Measurements from ENCODE around the gene IL25.

IL25 gene

GRCh38 chr14:23358553-23359166, 13.9 kb upstream of the IL25 start:
- Histone ChIP-seq H4K20me1 (no peaks in the 10 kb centered on the region), H3K4me2 (no peak overlapping the region), H3K9ac (no peak overlapping the region), H3K4me1 (peaks cover 0 to 12% (median 0%) of the 10 kb centered on the region in 10 experiments; a peak in 4 of 20 replicates), H3K4me3 (no peak overlapping the region), H3K27ac (no peak overlapping the region), H3K36me3 (no peaks in the 10 kb centered on the region), H3K27me3 (peaks cover 0 to 3% (median 0%) of the 10 kb centered on the region in 11 experiments; a peak in 1 of 22 replicates), H3K9me3 (replicated peaks in 1 of 11) (no peaks in the 10 kb centered on the region)
- no peak for TF ChIP-seq Cebpa-rat (IDR thresholded peaks at IDR 0.05)

DNA sequence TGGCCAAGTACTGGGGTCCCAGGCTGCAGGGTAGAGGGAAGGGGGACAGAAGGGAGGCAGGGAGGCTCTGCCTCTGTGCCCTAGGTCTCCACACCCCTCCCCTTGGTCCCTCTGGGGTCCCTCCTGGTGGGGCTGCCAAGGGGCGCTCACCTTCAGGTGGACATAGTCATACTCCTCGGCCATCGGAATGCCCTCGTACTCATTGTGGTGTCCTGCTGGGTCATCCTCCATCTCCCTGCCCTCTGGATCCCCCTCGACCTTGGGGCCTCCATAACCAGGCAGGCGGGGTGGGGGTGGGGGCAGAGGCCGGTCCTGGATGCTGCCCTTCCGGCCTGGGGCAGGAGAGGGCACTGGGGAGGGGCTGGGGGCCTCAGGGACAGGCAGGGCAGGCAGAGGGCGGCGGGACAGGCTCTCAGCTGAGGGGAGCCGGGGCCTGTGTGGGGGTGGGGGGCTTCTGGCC, 13.4 kb upstream of the IL25 start:
- H3K4me2 ChIP-seq = no peak overlapping the region
- no peak overlapping the region for H3K9ac ChIP-seq
- no peak for TF ChIP-seq Cebpa-rat (IDR thresholded peaks at IDR 0.05)
- H3K4me1 ChIP-seq = peaks cover 0 to 12% (median 0%) of the 10 kb centered on the region in 10 experiments; a peak in 4 of 20 replicates
- H3K4me3 ChIP-seq = no peak overlapping the region
- H3K9me3 ChIP-seq (replicated peaks in 1 of 11) = no peaks in the 10 kb centered on the region
- no peaks in the 10 kb centered on the region for H4K20me1 ChIP-seq
- H3K27ac ChIP-seq = no peak overlapping the region
- H3K27me3 ChIP-seq = peaks cover under 1 to 8% (median 3%) of the 10 kb centered on the region in 11 experiments; a peak in 13 of 22 replicates
- H3K36me3 ChIP-seq = no peaks in the 10 kb centered on the region

DNA sequence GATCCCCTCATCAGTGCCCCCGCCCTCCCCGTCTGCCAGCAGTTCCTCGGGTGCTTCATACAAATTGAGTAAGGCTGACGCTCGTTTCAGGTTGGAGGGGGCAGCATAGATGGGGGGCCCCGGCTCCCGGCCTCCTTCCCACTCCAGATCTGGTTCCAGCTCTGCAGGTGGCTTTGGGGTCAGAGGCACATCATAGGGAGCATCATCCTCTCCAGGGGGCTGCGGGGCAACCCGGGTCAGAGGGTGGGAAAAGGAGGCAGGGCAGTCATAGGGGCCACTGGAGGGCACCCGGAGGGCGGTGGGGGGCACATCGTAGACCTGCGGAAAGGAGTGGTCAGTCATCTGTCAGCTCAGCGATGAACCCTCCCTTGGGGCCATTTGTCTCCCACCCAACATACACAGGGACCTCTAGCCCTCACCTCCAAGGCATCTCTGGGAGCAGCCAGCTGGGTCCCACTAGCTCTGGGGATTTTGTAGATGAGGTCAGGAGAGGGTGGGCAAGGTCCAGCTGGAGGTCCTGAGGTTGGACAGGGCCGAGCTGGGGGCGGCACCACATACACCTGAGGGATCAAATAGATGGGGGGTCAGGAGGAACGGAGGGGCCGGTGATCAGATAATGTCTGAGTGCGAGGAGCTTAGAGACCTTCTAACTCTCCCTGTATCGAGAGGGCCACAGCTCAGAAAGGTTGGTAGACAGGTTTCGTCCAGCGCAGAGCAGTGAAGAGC, 12.7 kb upstream of the IL25 start:
- Histone ChIP-seq H3K27me3 (peaks cover 5 to 15% (median 10%) of the 10 kb centered on the region in 11 experiments; a peak in 20 of 22 replicates), H3K4me2 (no peak overlapping the region), H3K9me3 (replicated peaks in 1 of 11) (peaks cover 0 to 1% (median 0%) of the 10 kb centered on the region in 11 experiments; a peak in 3 of 22 replicates), H3K9ac (no peak overlapping the region), H3K4me3 (no peak overlapping the region), H3K4me1 (peaks cover 0 to 12% (median 0%) of the 10 kb centered on the region in 10 experiments; a peak in 4 of 20 replicates), H3K36me3 (no peaks in the 10 kb centered on the region), H3K27ac (no peak overlapping the region), H4K20me1 (no peaks in the 10 kb centered on the region)
- no peak for TF ChIP-seq Cebpa-rat (IDR thresholded peaks at IDR 0.05)

- no peak overlapping the region for H3K4me3 ChIP-seq
- no peak overlapping the region for H3K27ac ChIP-seq
- H3K4me2 ChIP-seq = no peak overlapping the region
- peaks cover 0 to 7% (median 4%) of the 10 kb centered on the region in 11 experiments; a peak in 8 of 22 replicates for H3K9me3 ChIP-seq (replicated peaks in 1 of 11)
- H3K9ac ChIP-seq = no peak overlapping the region
- TF ChIP-seq Cebpa-rat (IDR thresholded peaks at IDR 0.05) = no peak
- peaks cover 6 to 21% (median 16%) of the 10 kb centered on the region in 11 experiments; a peak in 20 of 22 replicates for H3K27me3 ChIP-seq
- H4K20me1 ChIP-seq = no peaks in the 10 kb centered on the region
- H3K4me1 ChIP-seq = peaks cover 0 to 12% (median 0%) of the 10 kb centered on the region in 10 experiments; a peak in 4 of 20 replicates
- H3K36me3 ChIP-seq = no peaks in the 10 kb centered on the region
Measured at GRCh38 chr14:23360496-23360895, 12.1 kb upstream of the IL25 start.

GRCh38 chr14:23361320-23361719, 11.3 kb upstream of the IL25 start:
- no peaks in the 10 kb centered on the region for H4K20me1 ChIP-seq
- H3K36me3 ChIP-seq = no peaks in the 10 kb centered on the region
- no peak overlapping the region for H3K9ac ChIP-seq
- no peak overlapping the region for H3K4me3 ChIP-seq
- peaks cover 6 to 27% (median 21%) of the 10 kb centered on the region in 11 experiments; a peak in 20 of 22 replicates for H3K27me3 ChIP-seq
- no peak for TF ChIP-seq Cebpa-rat (IDR thresholded peaks at IDR 0.05)
- H3K4me2 ChIP-seq = no peak overlapping the region
- no peak overlapping the region for H3K27ac ChIP-seq
- H3K4me1 ChIP-seq = peaks cover 0 to 12% (median 0%) of the 10 kb centered on the region in 10 experiments; a peak in 4 of 20 replicates
- H3K9me3 ChIP-seq (replicated peaks in 1 of 11) = peaks cover 0 to 12% (median 7%) of the 10 kb centered on the region in 11 experiments; a peak in 8 of 22 replicates

DNA sequence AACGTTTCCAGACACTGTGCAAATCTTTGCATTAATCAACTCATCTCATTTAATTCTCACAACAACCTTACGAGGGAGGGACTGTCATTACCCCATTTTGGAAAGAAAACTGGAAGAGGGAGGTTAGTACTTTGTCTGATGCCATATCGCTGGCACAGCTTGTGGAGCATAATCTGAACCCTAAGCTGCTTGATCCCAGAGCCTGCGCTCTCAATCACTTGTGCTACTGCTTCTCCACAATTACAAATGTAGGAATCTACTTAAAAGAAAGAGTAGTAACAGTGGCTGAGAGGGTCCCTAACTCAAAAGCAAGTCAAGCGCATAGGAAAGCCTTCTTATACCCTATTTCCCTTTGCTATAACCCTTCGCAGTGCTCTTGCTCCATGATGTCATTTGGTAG, 10.8 kb upstream of the IL25 start:
- Histone ChIP-seq H3K36me3 (no peaks in the 10 kb centered on the region), H3K9ac (no peak overlapping the region), H3K4me3 (no peak overlapping the region), H3K4me2 (no peak overlapping the region), H4K20me1 (no peaks in the 10 kb centered on the region), H3K9me3 (replicated peaks in 1 of 11) (peaks cover 0 to 12% (median 7%) of the 10 kb centered on the region in 11 experiments; a peak in 8 of 22 replicates), H3K27me3 (peaks cover 6 to 27% (median 21%) of the 10 kb centered on the region in 11 experiments; a peak in 20 of 22 replicates), H3K27ac (no peak overlapping the region), H3K4me1 (peaks cover 0 to 12% (median 0%) of the 10 kb centered on the region in 10 experiments; a peak in 4 of 20 replicates)
- no peak for TF ChIP-seq Cebpa-rat (IDR thresholded peaks at IDR 0.05)

DNA sequence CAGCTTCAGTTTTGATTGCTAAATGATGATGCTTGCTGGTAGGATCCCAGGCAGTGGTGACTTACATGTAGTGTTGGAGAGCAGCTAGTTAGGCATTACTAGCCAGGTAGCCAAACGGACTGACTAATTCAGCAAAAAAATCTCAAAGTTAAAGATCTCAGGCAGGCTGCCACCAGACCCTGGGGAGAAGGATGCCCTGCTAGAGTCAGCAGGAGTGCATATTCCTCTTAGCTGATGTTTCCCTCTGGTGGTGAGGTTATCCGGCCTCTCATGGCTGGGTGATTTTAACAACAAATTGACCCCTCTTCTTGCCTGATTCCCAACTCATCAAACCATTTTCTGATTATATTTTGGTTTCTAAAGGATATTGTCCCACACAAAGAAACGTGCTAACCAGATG, 10.4 kb upstream of the IL25 start:
- no peaks in the 10 kb centered on the region for H4K20me1 ChIP-seq
- no peak overlapping the region for H3K9ac ChIP-seq
- no peak overlapping the region for H3K4me3 ChIP-seq
- peaks cover 0 to 12% (median 0%) of the 10 kb centered on the region in 10 experiments; a peak in 4 of 20 replicates for H3K4me1 ChIP-seq
- H3K4me2 ChIP-seq = no peak overlapping the region
- no peaks in the 10 kb centered on the region for H3K36me3 ChIP-seq
- peaks cover 0 to 12% (median 7%) of the 10 kb centered on the region in 11 experiments; a peak in 8 of 22 replicates for H3K9me3 ChIP-seq (replicated peaks in 1 of 11)
- no peak overlapping the region for H3K27ac ChIP-seq
- H3K27me3 ChIP-seq = peaks cover 6 to 27% (median 21%) of the 10 kb centered on the region in 11 experiments; a peak in 20 of 22 replicates
- no peak for TF ChIP-seq Cebpa-rat (IDR thresholded peaks at IDR 0.05)

DNA sequence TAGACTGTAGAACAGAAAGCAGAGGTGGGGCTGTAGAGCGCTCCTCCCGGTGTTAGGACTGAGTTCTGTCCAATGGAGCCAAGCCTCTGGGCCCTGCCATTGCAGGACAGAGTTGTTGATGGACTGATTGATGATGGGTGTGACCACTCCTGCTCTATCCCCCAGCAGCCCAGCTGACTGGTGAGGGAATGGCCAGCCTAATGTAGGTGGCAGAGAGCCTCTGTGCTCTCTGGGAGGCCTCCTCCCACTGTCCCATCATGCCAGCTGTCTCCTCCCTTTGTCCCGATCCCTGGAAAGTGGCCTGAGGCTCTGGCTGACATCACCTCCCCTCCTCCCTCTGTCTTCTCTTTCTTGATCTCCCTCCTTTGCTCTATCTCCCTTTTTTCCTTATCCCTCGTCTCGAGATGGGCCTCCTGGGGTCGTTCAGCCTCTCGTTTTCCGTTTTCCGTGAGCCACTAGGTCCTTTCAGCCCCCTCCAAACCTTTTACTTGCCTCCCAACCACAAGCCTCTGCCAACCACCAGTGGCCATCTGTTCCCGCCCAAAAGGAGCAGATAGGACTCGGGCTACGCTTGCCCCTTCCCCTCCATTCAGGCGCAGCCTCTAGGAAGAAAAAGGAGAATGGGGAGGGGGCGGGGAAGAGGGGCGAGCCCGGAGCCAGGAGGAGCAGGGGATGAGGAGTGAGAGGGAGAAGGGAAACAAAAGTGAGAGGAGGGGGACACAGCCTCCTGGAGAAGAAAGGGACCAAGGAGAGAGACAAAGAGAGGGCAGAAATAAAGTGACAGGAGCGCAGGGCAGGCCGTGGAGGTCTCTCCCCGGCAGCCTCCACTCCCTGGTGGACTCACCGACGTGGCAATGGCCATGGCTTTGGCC, 8.2 kb upstream of the IL25 start:
- TF ChIP-seq Cebpa-rat (IDR thresholded peaks at IDR 0.05) = no peak
- Histone ChIP-seq H3K4me3 (no peak overlapping the region), H3K4me2 (no peak overlapping the region), H3K36me3 (no peaks in the 10 kb centered on the region), H3K4me1 (peaks cover 0 to 12% (median 0%) of the 10 kb centered on the region in 10 experiments; a peak in 4 of 20 replicates), H4K20me1 (no peaks in the 10 kb centered on the region), H3K9me3 (replicated peaks in 1 of 11) (peaks cover 0 to 12% (median 7%) of the 10 kb centered on the region in 11 experiments; a peak in 8 of 22 replicates), H3K27me3 (peaks cover 6 to 27% (median 21%) of the 10 kb centered on the region in 11 experiments; a peak in 20 of 22 replicates), H3K9ac (no peak overlapping the region), H3K27ac (no peak overlapping the region)
